Endodermal cell (in vitro differentiated cells): ENCODE data around the gene ABITRAM. TPM values are rescaled to one million over a fixed set of nuclear protein-coding genes. Genes with fewer than 3 reads are reported as not detected.

Source experiments
- DNase-seq: peaks from one replicate; pipeline ENCODE4 v3.0.0-alpha.2; 2017
- H3K27ac ChIP-seq: 2 replicates; pipeline ENCODE4 v1.5.1; 2013; ENCODE audit warnings: mild to moderate bottlenecking, low read depth, low read length, moderate library complexity
- H3K27me3 ChIP-seq: 2 replicates; pipeline ENCODE4 v1.6.1; 2013; ENCODE audit warnings: mild to moderate bottlenecking, low read length, moderate library complexity; ENCODE audit not compliant: insufficient read depth, control insufficient read depth, poor library complexity, severe bottlenecking
- H3K36me3 ChIP-seq: 2 replicates; pipeline ENCODE4 v1.7.0; 2013; ENCODE audit warnings: mild to moderate bottlenecking, low read length, moderate library complexity; ENCODE audit not compliant: control insufficient read depth, insufficient read depth
- H3K4me1 ChIP-seq: one replicate; pipeline ENCODE4 v1.7.0; 2013; ENCODE audit warnings: low read length; ENCODE audit not compliant: control insufficient read depth, insufficient read depth
- H3K4me3 ChIP-seq: 2 replicates; pipeline ENCODE4 v1.5.1; 2013; ENCODE audit warnings: mild to moderate bottlenecking, low read length, moderate library complexity
- H3K9ac ChIP-seq: 2 replicates; pipeline ENCODE4 v1.6.1; 2013; ENCODE audit warnings: mild to moderate bottlenecking, low read length, moderate library complexity; ENCODE audit not compliant: poor library complexity, severe bottlenecking; ENCODE audit errors: extremely low read depth
- H3K9me3 ChIP-seq: 2 replicates; pipeline ENCODE4 v1.6.1; 2013; ENCODE audit warnings: mild to moderate bottlenecking, low read length, moderate library complexity; ENCODE audit not compliant: control insufficient read depth
- H3K27ac Mint-ChIP-seq: 2 replicates; pipeline ENCODE4 v1.8.0; 2020; ENCODE audit warnings: mixed read lengths
- H3K27me3 Mint-ChIP-seq: 2 replicates; pipeline ENCODE4 v1.8.0; 2021; ENCODE audit warnings: mild to moderate bottlenecking, mixed read lengths; ENCODE audit not compliant: insufficient read depth
- H3K36me3 Mint-ChIP-seq: 2 replicates; pipeline ENCODE4 v1.8.0; 2020; ENCODE audit warnings: low read depth, mixed read lengths
- H3K4me1 Mint-ChIP-seq: 2 replicates; pipeline ENCODE4 v1.8.0; 2020; ENCODE audit warnings: mixed read lengths
- H3K4me3 Mint-ChIP-seq: 2 replicates; pipeline ENCODE4 v1.8.0; 2020; ENCODE audit warnings: mild to moderate bottlenecking, moderate library complexity, mixed read lengths
- H3K9me3 Mint-ChIP-seq: 2 replicates; pipeline ENCODE4 v1.8.0; 2020; ENCODE audit warnings: mild to moderate bottlenecking, mixed read lengths
- WGBS, 2 experiments: methylation state at CpG; one replicate each; pipeline versions ENCODE4 v1.1.5 to v1.1.7; 2013; ENCODE audit warnings: missing lambda C conversion rate in 2 of 2, mixed read lengths in 1 of 2; ENCODE audit not compliant: insufficient coverage in 1 of 2, insufficient read length in 1 of 2; 5-methylcytosine and 5-hydroxymethylcytosine counted together
- total RNA-seq, 2 donors: library from RNA; stranded (reverse); fragmentation: NEBNext Ultra II Directional in 1 of 2; extraction: Animal tissue kit (Norgen Biotek cat#: 25700) in 1 of 2; gene quantifications; 2 replicates in 1 of 2; 3 replicates in 1 of 2; pipeline ENCODE4 v1.2.1, GENCODE V29; 2021
- TF ChIP-seq, protein P1 (sequence below): fragments of 200-600 bp; sonication (generic); conservative IDR thresholded peaks from 2 replicates; pipeline ENCODE4 v1.5.0; 2021; ENCODE audit warnings: antibody characterized with exemption, mild to moderate bottlenecking

The ABITRAM gene
- total RNA-seq, 2 donors from 2014 or later, result 11.4 to 15.4 TPM

DNA sequence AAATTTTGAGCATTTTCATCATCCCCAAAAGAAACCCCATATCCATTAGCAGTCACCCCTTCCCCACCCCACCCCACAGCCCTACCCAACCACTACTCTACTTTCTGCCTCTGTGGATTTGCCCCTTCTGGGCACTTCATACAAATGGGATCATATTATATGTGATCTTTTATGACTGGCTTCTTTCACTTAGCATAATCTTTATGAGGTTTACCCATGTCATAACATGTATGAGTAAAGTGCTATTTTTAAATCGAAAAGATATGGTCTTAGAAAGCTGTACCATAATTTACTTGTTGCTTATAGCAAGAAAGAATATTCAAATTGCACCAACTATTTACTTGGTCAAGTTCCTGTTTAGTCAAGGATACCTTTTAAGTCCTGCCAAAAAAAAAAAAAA, 13.0 kb upstream of the ABITRAM start:
- Mint-ChIP-seq H3K36me3 (peaks cover 52% of the 10 kb centered on the region), H3K4me1 (no peaks in the 10 kb centered on the region), H3K27ac (no peak overlapping the region), H3K9me3 (no peaks in the 10 kb centered on the region), H3K4me3 (no peak overlapping the region), H3K27me3 (no peaks in the 10 kb centered on the region)
- no peak for DNase-seq
- TF ChIP-seq, protein P1, sequence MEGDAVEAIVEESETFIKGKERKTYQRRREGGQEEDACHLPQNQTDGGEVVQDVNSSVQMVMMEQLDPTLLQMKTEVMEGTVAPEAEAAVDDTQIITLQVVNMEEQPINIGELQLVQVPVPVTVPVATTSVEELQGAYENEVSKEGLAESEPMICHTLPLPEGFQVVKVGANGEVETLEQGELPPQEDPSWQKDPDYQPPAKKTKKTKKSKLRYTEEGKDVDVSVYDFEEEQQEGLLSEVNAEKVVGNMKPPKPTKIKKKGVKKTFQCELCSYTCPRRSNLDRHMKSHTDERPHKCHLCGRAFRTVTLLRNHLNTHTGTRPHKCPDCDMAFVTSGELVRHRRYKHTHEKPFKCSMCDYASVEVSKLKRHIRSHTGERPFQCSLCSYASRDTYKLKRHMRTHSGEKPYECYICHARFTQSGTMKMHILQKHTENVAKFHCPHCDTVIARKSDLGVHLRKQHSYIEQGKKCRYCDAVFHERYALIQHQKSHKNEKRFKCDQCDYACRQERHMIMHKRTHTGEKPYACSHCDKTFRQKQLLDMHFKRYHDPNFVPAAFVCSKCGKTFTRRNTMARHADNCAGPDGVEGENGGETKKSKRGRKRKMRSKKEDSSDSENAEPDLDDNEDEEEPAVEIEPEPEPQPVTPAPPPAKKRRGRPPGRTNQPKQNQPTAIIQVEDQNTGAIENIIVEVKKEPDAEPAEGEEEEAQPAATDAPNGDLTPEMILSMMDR, result no peak
- no peak overlapping the region for H3K27ac ChIP-seq
- H3K9me3 ChIP-seq, result no peaks in the 10 kb centered on the region
- peaks cover 88% of the 10 kb centered on the region for H3K36me3 ChIP-seq
- H3K4me3 ChIP-seq, result no peak overlapping the region
- 92% methylated on average over 1 of the region's 1 CpG; no CpG with 5 or more reads in 1 of the 2 experiments for WGBS, 2 experiments
- no peak overlapping the region for H3K9ac ChIP-seq
- no peaks in the 10 kb centered on the region for H3K4me1 ChIP-seq
- H3K27me3 ChIP-seq, result no peaks in the 10 kb centered on the region

DNA sequence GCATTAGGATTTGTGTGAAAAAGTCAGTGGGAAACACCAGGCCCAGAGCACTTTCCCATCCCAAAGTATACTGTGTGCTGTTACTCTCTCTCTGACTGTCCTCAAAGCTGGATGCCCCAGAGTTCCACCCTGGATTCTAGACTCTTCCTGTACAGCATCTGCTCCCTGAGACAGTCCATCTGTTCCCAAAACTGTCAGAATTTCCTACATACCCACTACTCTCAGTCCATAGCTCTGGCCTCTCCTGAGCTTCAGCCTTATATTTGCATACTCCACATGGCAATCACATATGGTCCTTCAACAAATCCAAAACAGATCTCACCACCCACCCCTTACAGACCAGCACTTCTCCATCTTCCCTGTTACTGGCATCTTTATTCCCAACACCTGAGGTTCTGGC, 9.7 kb upstream of the ABITRAM start:
- Histone ChIP-seq H3K36me3 (peaks cover 80% of the 10 kb centered on the region), H3K4me3 (no peak overlapping the region), H3K27ac (no peak overlapping the region), H3K9ac (no peak overlapping the region), H3K27me3 (no peaks in the 10 kb centered on the region), H3K4me1 (no peaks in the 10 kb centered on the region), H3K9me3 (no peaks in the 10 kb centered on the region)
- no peak for DNase-seq
- H3K4me3 Mint-ChIP-seq, result no peak overlapping the region
- peak overlapping the region; percentile 9 for H3K27ac Mint-ChIP-seq
- H3K36me3 Mint-ChIP-seq, result peaks cover 51% of the 10 kb centered on the region
- H3K27me3 Mint-ChIP-seq, result no peaks in the 10 kb centered on the region
- no peaks in the 10 kb centered on the region for H3K4me1 Mint-ChIP-seq
- TF ChIP-seq, protein P1, result no peak
- no peaks in the 10 kb centered on the region for H3K9me3 Mint-ChIP-seq

DNA sequence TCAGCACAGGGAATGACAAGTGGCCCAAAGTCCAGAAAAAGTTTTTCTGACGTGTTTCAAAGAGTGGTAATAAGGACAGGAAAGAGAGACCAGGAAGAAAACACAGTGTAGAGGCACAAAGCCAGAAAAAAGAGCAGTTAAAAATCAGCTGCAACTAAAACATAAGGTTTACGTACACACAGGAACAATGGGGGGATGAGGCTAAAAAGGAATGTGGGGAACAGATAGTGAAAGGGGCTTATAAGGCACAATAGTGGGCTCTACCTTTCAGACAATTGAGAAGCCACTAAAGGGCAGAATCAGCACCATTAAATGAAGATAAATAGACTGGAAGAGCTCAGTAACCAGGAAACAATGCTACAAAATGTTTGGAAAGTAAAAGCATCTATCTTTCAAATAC, 5.8 kb upstream of the ABITRAM start:
- 97 to 100% methylated on average over 2 of the region's 2 CpGs for WGBS, 2 experiments
- H3K27me3 Mint-ChIP-seq, result no peaks in the 10 kb centered on the region

More for the DNA sequence above, 5.8 kb upstream of the ABITRAM start:
- Histone ChIP-seq H3K4me1 (no peaks in the 10 kb centered on the region), H3K9me3 (no peaks in the 10 kb centered on the region), H3K27ac (no peak overlapping the region), H3K9ac (no peak overlapping the region), H3K36me3 (peaks cover 53% of the 10 kb centered on the region), H3K27me3 (no peaks in the 10 kb centered on the region), H3K4me3 (no peak overlapping the region)
- no peaks in the 10 kb centered on the region for H3K9me3 Mint-ChIP-seq
- H3K4me1 Mint-ChIP-seq, result peaks cover 8% of the 10 kb centered on the region
- TF ChIP-seq, protein P1, result no peak
- no peak overlapping the region for H3K27ac Mint-ChIP-seq
- DNase-seq, result no peak
- H3K4me3 Mint-ChIP-seq, result no peak overlapping the region
- peaks cover 47% of the 10 kb centered on the region for H3K36me3 Mint-ChIP-seq
